ENCODE results near the gene ENGASE. TPM values are rescaled to one million over a fixed set of nuclear protein-coding genes. Genes with fewer than 3 reads are reported as not detected.
A peak's percentile ranks its signal among the peaks of the same experiment; 100 is the strongest.

The ENGASE gene
- total and polyA plus RNA-seq, 2 of the 8 experiments (the other 6 are each of a cell fraction or from before 2014, with no cell fraction given): 9.3 to 36.1 TPM

DNA sequence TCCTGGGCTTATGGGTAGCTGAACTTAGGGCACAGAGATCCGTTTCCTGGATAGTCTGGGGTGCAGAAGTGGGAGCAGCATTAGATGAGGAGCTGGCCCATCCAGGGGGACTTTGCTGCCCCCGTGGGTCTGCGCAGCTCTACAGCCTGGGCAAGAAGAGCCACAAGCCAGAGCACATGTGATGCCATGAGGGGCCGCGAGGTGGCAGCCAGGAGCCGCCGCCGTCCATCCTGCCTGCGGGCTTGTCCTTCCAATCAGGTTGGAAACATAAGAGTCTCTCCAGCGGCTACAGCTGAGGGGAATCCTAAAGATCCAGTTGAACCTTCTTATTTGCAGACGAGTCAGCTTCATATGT is 28.8 kb upstream of the ENGASE start:
- peaks cover 4% of the 10 kb centered on the region; the same call in 1 of the 2 replicates for H3K23me2 ChIP-seq (ENCODE audit: low read depth, low read length)

More for the DNA sequence above, 28.8 kb upstream of the ENGASE start:
- Histone ChIP-seq H2AK5ac (ENCODE audit: low read depth, low read length) (no peak overlapping the region), H3K27ac (ENCODE audit: low read depth, low read length) (no peak overlapping the region), H3K27me3 (replicated peaks in 1 of 4; ENCODE audit: control insufficient read depth in 3 of 4, extremely low read depth in 1 of 4, insufficient read depth in 3 of 4, low read length in 3 of 4) (peaks cover 0 to 2% (median 0%) of the 10 kb centered on the region in 4 experiments; a peak in 4 of 7 replicates), H4K8ac (ENCODE audit: extremely low read depth, insufficient read depth, low read length) (no peak overlapping the region), H4K5ac (ENCODE audit: insufficient read length, low read depth, low read length) (no peak overlapping the region), H2AFZ (ENCODE audit: low read length) (peak overlapping the region; percentile 10; the same call in 1 of the 2 replicates), H3K36me3 (ENCODE audit: control insufficient read depth in 2 of 4, insufficient read depth in 4 of 4, low read length in 3 of 4) (no peaks in the 10 kb centered on the region; a peak in 1 of 8 replicates), H3K14ac (ENCODE audit: insufficient read length) (no peak overlapping the region), H3K79me2 (ENCODE audit: control insufficient read depth in 1 of 2, insufficient read depth in 2 of 2, low read length in 2 of 2) (no peaks in the 10 kb centered on the region), H4K20me1 (replicated peaks in 1 of 2; ENCODE audit: control insufficient read depth in 1 of 2, insufficient read depth in 2 of 2, low read length in 2 of 2) (peaks cover 0 to 11% of the 10 kb centered on the region in 2 experiments), H2BK5ac (ENCODE audit: low read depth, low read length) (no peak overlapping the region), H3K79me1 (ENCODE audit: low read depth, low read length) (peaks cover 8% of the 10 kb centered on the region), H2BK15ac (ENCODE audit: low read length) (no peak overlapping the region), H3K56ac (replicated peaks; ENCODE audit: insufficient read length, low read depth, low read length) (no peak overlapping the region), H2BK20ac (ENCODE audit: low read length) (no peak overlapping the region), H3K23ac (ENCODE audit: insufficient read length) (no peak overlapping the region), H3K9me3 (ENCODE audit: insufficient read depth in 2 of 2, low read depth in 1 of 2, low read length in 1 of 2) (no peaks in the 10 kb centered on the region; a peak in 2 of 4 replicates), H4K91ac (replicated peaks; ENCODE audit: insufficient read length, low read length) (no peak overlapping the region), H3K4me2 (ENCODE audit: insufficient read depth in 1 of 2, low read depth in 2 of 2, low read length in 2 of 2) (no peak overlapping the region), H3K4me3 (ENCODE audit: extremely low read depth in 1 of 4, insufficient read depth in 2 of 4, low read depth in 3 of 4, low read length in 4 of 4) (no peak overlapping the region), H2BK120ac (replicated peaks; ENCODE audit: low read depth, low read length) (no peak overlapping the region), H3K9ac (replicated peaks in 1 of 4; ENCODE audit: extremely low read depth in 1 of 4, low read depth in 3 of 4, low read length in 3 of 4) (no peak overlapping the region), H2BK12ac (ENCODE audit: low read depth, low read length) (no peak overlapping the region), H3K4ac (replicated peaks; ENCODE audit: insufficient read length, low read depth, low read length) (no peak overlapping the region), H3K18ac (ENCODE audit: extremely low read depth, low read length) (no peak overlapping the region), H3K4me1 (replicated peaks in 1 of 4; ENCODE audit: control insufficient read depth in 3 of 4, insufficient read depth in 4 of 4, low read length in 3 of 4) (no peaks in the 10 kb centered on the region)
- 18% methylated on average over 11 of the region's 11 CpGs; no CpG with 5 or more reads in 1 of the 2 experiments for WGBS, 2 experiments (ENCODE audit: extremely low coverage in 1 of 2, insufficient coverage in 1 of 2, insufficient read length in 1 of 2, insufficient replicate concordance in 2 of 2, low coverage in 1 of 2, low lambda C conversion rate in 2 of 2, missing lambda C conversion rate in 1 of 2)
- TF ChIP-seq SP1 (IDR thresholded peaks at IDR 0.05; ENCODE audit: low read depth, low read length) (no peak), CREB1 (IDR thresholded peaks at IDR 0.05) (peak; percentile 42; the same call in 1 of the 2 replicates), RAD21 (IDR thresholded peaks at IDR 0.05 in 1 of 2, conservative IDR thresholded peaks at IDR 0.05 in 1 of 2; ENCODE audit: low read depth in 2 of 2, low read length in 2 of 2) (peak; percentile 76 to 82)
- TF ChIP-seq, protein P1, sequence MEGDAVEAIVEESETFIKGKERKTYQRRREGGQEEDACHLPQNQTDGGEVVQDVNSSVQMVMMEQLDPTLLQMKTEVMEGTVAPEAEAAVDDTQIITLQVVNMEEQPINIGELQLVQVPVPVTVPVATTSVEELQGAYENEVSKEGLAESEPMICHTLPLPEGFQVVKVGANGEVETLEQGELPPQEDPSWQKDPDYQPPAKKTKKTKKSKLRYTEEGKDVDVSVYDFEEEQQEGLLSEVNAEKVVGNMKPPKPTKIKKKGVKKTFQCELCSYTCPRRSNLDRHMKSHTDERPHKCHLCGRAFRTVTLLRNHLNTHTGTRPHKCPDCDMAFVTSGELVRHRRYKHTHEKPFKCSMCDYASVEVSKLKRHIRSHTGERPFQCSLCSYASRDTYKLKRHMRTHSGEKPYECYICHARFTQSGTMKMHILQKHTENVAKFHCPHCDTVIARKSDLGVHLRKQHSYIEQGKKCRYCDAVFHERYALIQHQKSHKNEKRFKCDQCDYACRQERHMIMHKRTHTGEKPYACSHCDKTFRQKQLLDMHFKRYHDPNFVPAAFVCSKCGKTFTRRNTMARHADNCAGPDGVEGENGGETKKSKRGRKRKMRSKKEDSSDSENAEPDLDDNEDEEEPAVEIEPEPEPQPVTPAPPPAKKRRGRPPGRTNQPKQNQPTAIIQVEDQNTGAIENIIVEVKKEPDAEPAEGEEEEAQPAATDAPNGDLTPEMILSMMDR (IDR thresholded peaks at IDR 0.05; ENCODE audit: control extremely low read depth in 1 of 3, insufficient read depth in 1 of 3, low read depth in 1 of 3, low read length in 3 of 3): peak; percentile 95 to 96 (median 95)
- TF ChIP-seq, protein P2, sequence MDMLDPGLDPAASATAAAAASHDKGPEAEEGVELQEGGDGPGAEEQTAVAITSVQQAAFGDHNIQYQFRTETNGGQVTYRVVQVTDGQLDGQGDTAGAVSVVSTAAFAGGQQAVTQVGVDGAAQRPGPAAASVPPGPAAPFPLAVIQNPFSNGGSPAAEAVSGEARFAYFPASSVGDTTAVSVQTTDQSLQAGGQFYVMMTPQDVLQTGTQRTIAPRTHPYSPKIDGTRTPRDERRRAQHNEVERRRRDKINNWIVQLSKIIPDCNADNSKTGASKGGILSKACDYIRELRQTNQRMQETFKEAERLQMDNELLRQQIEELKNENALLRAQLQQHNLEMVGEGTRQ (IDR thresholded peaks at IDR 0.05; ENCODE audit: low read length): 0 out of 2 replicates have a peak, but pooled peaks have one; percentile 45
- TF ChIP-seq, protein P3, sequence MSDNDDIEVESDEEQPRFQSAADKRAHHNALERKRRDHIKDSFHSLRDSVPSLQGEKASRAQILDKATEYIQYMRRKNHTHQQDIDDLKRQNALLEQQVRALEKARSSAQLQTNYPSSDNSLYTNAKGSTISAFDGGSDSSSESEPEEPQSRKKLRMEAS (IDR thresholded peaks at IDR 0.05): peak; percentile 70
- FAIRE-seq (no peak), DNase-seq (ENCODE audit: low read depth in 1 of 2, low spot score in 2 of 2) (peak; percentile 41 to 91)
- CTCF ChIA-PET (ENCODE audit: partially characterized antibody): interaction anchor here (0.6 to 4.7 kb wide), 54 partner anchors 8 to 540 kb away, joined by 3 to 63 read pairs (median 4); partner anchors contain the start of genes CEP295NL and LGALS3BP
- POLR2A ChIA-PET (ENCODE audit: partially characterized antibody): interaction anchor here (0.5 kb wide), 1 partner anchor 1587 kb away, joined by 3 read pairs; no protein-coding TSS in a partner anchor
